Central memory CD8-positive, alpha-beta T cell (primary cell): Measurements from ENCODE around the gene MYRF.

ENCODE experiments used
- ATAC-seq: fragments of 150-1000 bp; cut with Tn5 transposase; replicated peaks from 2 replicates; pipeline ENCODE4 v1.10.0; 2022; ENCODE audit warnings: mild to moderate bottlenecking, moderate FRiP score, moderate number of reproducible peaks; ENCODE audit not compliant: poor library complexity, severe bottlenecking; ENCODE audit errors: extremely low read depth
- DNase-seq, 2 donors: peaks; one replicate each; pipeline ENCODE4 v3.0.0; 2021; ENCODE audit warnings: low spot score in 2 of 2
- H3K27ac Mint-ChIP-seq: one replicate; pipeline ENCODE4 v1.8.0; 2022; ENCODE audit warnings: low read depth, mild to moderate bottlenecking, moderate library complexity, mixed read lengths
- H3K27me3 Mint-ChIP-seq: one replicate; pipeline ENCODE4 v1.8.0; 2022; ENCODE audit warnings: mixed read lengths
- H3K36me3 Mint-ChIP-seq: one replicate; pipeline ENCODE4 v1.8.0; 2022; ENCODE audit warnings: mild to moderate bottlenecking, moderate library complexity, mixed read lengths; ENCODE audit not compliant: insufficient read depth
- H3K4me1 Mint-ChIP-seq: one replicate; pipeline ENCODE4 v1.8.0; 2022; ENCODE audit warnings: mixed read lengths
- H3K4me3 Mint-ChIP-seq: one replicate; pipeline ENCODE4 v1.8.0; 2022; ENCODE audit warnings: mild to moderate bottlenecking, moderate library complexity, mixed read lengths
- H3K9me3 Mint-ChIP-seq: one replicate; pipeline ENCODE4 v1.8.0; 2022; ENCODE audit warnings: mixed read lengths

The MYRF gene

GRCh38 chr11:61826930-61827570 lies 74.6 kb downstream of the MYRF start:
- Mint-ChIP-seq H3K36me3 (peaks cover 4% of the 10 kb centered on the region), H3K27me3 (peaks cover 36% of the 10 kb centered on the region), H3K4me1 (peaks cover 21% of the 10 kb centered on the region), H3K9me3 (no peaks in the 10 kb centered on the region), H3K27ac (no peak overlapping the region), H3K4me3 (peak overlapping the region; percentile 82)
- DNase-seq = no peak
- ATAC-seq = no peak

- Mint-ChIP-seq H3K27me3 (peaks cover 36% of the 10 kb centered on the region), H3K9me3 (no peaks in the 10 kb centered on the region), H3K4me3 (peak within 1 kb of the TSS; percentile 82), H3K27ac (peak within 1 kb of the TSS; percentile 46), H3K4me1 (peaks cover 25% of the 10 kb centered on the region), H3K36me3 (peaks cover 4% of the 10 kb centered on the region)
- DNase-seq = peak; percentile 38 to 66
- peak; percentile 81 for ATAC-seq
Measured at GRCh38 chr11:61827571-61828378, 75.3 kb downstream of the MYRF start, which contains the start of gene FADS2. TSS of gene FADS2 (plus strand) at chr11:61828300. CDS start at chr11:61828391, 91 bp downstream.

GRCh38 chr11:61828379-61828628 lies 75.9 kb downstream of the MYRF start:
- H3K27ac Mint-ChIP-seq = peak overlapping the region; percentile 46
- H3K9me3 Mint-ChIP-seq = no peaks in the 10 kb centered on the region
- H3K36me3 Mint-ChIP-seq = peaks cover 4% of the 10 kb centered on the region
- H3K4me1 Mint-ChIP-seq = peaks cover 28% of the 10 kb centered on the region
- H3K27me3 Mint-ChIP-seq = peaks cover 36% of the 10 kb centered on the region
- ATAC-seq (no peak), DNase-seq (no peak)
- H3K4me3 Mint-ChIP-seq = peak overlapping the region; percentile 82

GRCh38 chr11:61828629-61829407 lies 76.4 kb downstream of the MYRF start:
- ATAC-seq (peak; percentile 41), DNase-seq (no peak)
- H3K4me3 Mint-ChIP-seq = peak overlapping the region; percentile 82
- peaks cover 4% of the 10 kb centered on the region for H3K36me3 Mint-ChIP-seq
- no peaks in the 10 kb centered on the region for H3K9me3 Mint-ChIP-seq
- H3K27me3 Mint-ChIP-seq = peaks cover 36% of the 10 kb centered on the region
- H3K4me1 Mint-ChIP-seq = peaks cover 33% of the 10 kb centered on the region
- H3K27ac Mint-ChIP-seq = no peak overlapping the region

DNA sequence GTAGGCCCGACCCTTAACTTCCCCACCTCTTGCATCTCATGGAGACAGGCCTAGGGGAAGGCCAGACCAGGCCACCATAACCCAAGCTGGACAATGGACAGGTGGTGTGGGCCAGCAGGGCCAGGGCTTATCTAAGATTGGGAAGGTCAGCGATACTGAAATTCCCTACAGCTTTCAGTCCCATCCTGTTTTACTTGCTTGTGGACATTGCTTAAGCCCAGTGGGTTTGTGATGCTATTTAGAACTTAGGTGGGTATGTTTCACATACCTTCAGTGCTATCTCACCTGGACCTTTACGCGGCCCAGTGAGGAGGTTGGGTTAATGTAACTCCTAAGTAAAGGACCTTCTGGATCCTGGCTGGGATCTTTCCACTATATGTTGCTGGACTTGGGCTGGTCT lies 77.4 kb downstream of the MYRF start:
- peaks cover 43% of the 10 kb centered on the region for H3K4me1 Mint-ChIP-seq
- peaks cover 3% of the 10 kb centered on the region for H3K36me3 Mint-ChIP-seq
- DNase-seq (no peak), ATAC-seq (no peak)
- H3K9me3 Mint-ChIP-seq = no peaks in the 10 kb centered on the region
- peak overlapping the region; percentile 82 for H3K4me3 Mint-ChIP-seq
- peaks cover 36% of the 10 kb centered on the region for H3K27me3 Mint-ChIP-seq
- H3K27ac Mint-ChIP-seq = no peak overlapping the region

- Mint-ChIP-seq H3K4me1 (peaks cover 47% of the 10 kb centered on the region), H3K27ac (no peak overlapping the region), H3K9me3 (no peaks in the 10 kb centered on the region)
Measured at GRCh38 chr11:61830237-61831105, 78.0 kb downstream of the MYRF start.

DNA sequence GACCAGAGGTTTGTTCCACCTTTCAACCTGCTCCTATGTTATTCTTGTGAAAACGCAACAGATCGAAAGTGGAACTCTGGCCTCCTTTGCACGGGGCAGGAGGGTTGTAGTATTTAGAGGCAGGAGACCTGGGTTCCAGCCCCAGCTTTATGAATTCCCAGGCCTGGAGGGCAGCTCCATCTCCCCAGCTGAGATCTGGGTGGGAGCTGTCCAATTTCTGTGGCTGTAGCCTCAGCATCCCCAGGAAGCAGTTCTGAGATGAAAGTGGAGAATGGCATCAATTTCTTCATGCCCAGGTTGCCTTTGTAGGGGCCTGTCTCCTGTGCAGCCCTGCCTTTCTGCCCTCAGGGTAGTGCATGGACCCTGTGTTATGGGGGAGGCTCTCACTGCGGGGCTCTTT lies 79.8 kb downstream of the MYRF start:
- Mint-ChIP-seq H3K4me3 (no peak overlapping the region), H3K4me1 (peaks cover 44% of the 10 kb centered on the region), H3K27me3 (peaks cover 22% of the 10 kb centered on the region), H3K27ac (no peak overlapping the region), H3K36me3 (peaks cover 1% of the 10 kb centered on the region), H3K9me3 (no peaks in the 10 kb centered on the region)
- no peak for DNase-seq
- no peak for ATAC-seq

More at GRCh38 chr11:61830237-61831105, 78.0 kb downstream of the MYRF start:
- DNase-seq (no peak), ATAC-seq (no peak)
- H3K36me3 Mint-ChIP-seq = peaks cover 3% of the 10 kb centered on the region
- H3K4me3 Mint-ChIP-seq = no peak overlapping the region
- peaks cover 36% of the 10 kb centered on the region for H3K27me3 Mint-ChIP-seq

- H3K36me3 Mint-ChIP-seq = peaks cover 1% of the 10 kb centered on the region
- H3K27ac Mint-ChIP-seq = no peak overlapping the region
- no peaks in the 10 kb centered on the region for H3K9me3 Mint-ChIP-seq
- peaks cover 42% of the 10 kb centered on the region for H3K4me1 Mint-ChIP-seq
- peaks cover 21% of the 10 kb centered on the region for H3K27me3 Mint-ChIP-seq
- ATAC-seq (no peak), DNase-seq (no peak)
- H3K4me3 Mint-ChIP-seq = no peak overlapping the region
Measured at GRCh38 chr11:61832754-61833153, 80.3 kb downstream of the MYRF start.

- no peak for ATAC-seq
- H3K4me1 Mint-ChIP-seq = peaks cover 36% of the 10 kb centered on the region
- H3K36me3 Mint-ChIP-seq = peaks cover 1% of the 10 kb centered on the region
- H3K4me3 Mint-ChIP-seq = peak overlapping the region; percentile 26
- H3K27me3 Mint-ChIP-seq = peaks cover 21% of the 10 kb centered on the region
- no peak for DNase-seq
- no peaks in the 10 kb centered on the region for H3K9me3 Mint-ChIP-seq
- H3K27ac Mint-ChIP-seq = peak overlapping the region; percentile 81
Measured at GRCh38 chr11:61833471-61833870, 81.0 kb downstream of the MYRF start.

- Mint-ChIP-seq H3K36me3 (peaks cover 1% of the 10 kb centered on the region), H3K4me3 (peak overlapping the region; percentile 26)
- no peak for ATAC-seq
Measured at GRCh38 chr11:61833926-61834277, 81.5 kb downstream of the MYRF start.

GRCh38 chr11:61834278-61835048 lies 82.0 kb downstream of the MYRF start:
- H3K4me1 Mint-ChIP-seq = peaks cover 32% of the 10 kb centered on the region
- H3K27ac Mint-ChIP-seq = peak overlapping the region; percentile 81
- H3K4me3 Mint-ChIP-seq = peak overlapping the region; percentile 27
- DNase-seq = peak; percentile 32 to 48
- no peaks in the 10 kb centered on the region for H3K36me3 Mint-ChIP-seq
- no peaks in the 10 kb centered on the region for H3K9me3 Mint-ChIP-seq
- peaks cover 20% of the 10 kb centered on the region for H3K27me3 Mint-ChIP-seq
- peak; percentile 100 for ATAC-seq

More at GRCh38 chr11:61833926-61834277, 81.5 kb downstream of the MYRF start:
- H3K4me1 Mint-ChIP-seq = peaks cover 32% of the 10 kb centered on the region
- H3K27me3 Mint-ChIP-seq = peaks cover 21% of the 10 kb centered on the region
- H3K9me3 Mint-ChIP-seq = no peaks in the 10 kb centered on the region
- DNase-seq = no peak
- peak overlapping the region; percentile 81 for H3K27ac Mint-ChIP-seq
